ENCODE measurements around the gene CCDC197.
A peak's percentile ranks its signal among the peaks of the same experiment; 100 is the strongest.

Gene CCDC197

DNA sequence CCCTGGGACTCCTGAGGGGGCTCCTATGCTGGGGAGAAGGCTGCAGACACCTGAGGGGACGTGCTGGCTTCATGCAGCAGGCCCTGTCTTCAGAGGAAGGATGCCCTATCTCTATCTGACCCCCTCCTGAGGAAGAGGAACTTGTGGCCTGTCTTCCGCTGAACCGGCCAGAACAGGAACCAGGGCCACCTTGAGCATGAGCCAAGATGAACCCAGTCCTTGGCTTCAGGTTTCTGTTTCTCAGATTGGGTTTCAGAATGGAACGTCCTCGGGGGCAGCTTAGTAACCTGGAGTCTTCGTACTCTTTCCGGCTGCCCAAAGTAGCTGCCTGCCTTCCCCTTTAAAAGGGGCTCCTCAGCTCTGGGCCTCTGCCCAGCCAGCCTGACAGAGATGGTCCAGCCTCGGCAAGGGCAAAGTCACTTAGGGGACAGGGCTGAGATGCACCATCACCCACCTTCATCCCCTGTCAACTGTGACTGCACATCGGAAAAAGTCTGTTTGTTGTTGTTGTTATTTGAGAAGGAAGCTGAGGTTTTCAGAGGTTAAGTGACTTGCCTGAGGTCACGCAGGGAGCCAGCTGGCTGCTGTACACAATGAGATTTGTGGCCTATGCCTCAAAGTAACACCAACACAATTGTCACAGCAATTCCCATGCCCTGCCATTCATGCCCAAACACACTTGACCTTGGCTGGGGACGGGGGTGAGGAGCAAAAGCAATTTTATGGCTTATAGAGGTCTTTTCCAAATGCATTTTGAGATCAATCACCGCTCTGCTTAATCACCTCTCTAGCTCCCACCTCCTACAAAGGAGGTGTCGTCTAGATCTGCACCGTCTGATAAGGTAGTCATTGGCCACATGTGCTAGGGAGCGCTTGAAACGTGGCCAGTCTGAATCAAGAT is 34.1 kb upstream of the CCDC197 start:
- peak; percentile 89 for DNase-seq

DNA sequence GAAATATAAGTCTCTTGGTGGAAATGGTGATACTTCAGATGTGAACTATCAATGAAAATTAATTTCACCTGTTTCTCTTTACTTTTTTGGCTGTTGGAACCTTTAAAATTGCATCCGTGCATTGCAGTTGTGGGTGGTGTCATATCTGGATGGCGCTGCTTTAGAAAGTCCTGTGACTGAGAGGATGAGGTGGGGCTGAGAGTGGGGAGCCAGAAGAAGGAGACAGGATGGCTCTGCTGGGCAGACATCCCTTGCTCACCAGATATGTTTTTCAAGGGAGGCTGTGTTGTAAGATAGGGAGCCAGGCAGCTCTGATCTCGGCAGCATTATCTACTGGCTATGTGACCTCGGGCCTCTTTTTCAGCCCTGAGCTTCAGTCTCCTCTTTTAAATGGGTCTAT is 33.4 kb upstream of the CCDC197 start:
- peak; percentile 51 for DNase-seq

DNA sequence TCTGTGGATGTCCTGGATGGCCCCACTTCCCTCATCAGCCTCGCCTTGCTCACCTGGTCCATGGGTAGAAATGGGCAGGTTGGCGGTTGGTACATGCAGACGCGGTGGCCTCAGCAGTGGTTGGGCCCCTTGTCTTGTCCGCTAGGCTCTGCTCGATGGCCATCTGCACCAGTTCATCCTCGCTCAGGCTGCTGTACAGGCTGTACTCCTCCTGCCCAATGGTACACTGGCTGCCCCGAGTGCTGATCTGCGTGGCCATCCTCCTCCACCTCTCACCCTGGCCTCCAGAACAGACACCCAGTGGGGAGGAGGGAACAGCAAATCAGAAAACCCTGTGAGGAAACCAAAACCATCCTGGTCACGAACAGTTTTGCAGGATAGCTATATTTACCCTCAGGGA is 32.8 kb upstream of the CCDC197 start:
- DNase-seq: no peak

DNA sequence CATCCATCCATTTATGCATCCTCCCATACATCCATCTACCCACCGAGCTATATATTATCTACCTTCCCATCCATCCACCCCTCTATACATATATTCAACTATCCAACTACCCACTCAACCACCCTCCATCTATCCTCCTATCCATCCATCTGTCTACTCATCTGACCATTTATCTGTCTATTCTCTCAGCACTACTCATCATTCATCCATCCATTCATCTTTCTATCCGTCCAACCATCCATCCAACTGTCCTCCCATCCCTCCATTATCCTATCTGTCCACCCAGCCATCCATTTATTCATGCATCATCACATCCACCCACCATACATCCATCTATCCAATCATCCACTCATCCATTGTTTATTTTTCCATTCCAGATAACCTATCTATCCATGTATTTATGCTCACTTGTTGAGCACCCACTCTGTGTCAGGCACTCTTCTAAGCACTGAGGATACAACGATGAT is 32.2 kb upstream of the CCDC197 start:
- DNase-seq: no peak

DNA sequence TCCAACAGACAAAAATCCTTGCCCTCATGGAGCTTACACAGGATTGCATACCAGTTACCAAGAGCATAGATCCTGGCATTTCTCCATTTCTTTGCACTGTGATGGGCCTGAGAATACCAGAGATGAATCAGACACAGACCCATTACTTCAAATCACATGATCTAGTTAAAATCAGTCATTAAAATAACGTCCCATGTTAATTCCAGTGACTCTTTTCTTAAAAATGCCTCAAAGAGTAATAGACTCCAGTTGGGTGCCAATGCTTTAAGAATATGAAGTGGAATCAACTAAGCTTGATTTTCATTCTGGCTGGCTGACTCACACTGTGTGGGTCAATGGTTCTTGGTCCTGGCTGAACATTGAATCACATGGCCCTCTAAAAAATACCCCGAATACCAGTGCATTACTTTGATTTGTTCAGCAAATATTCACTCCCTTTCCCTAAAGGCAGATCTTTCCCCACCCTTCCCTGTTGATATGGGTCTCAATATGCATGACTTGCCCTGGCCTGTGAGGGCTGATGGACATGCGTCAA is 31.7 kb upstream of the CCDC197 start:
- no peak for DNase-seq

DNA sequence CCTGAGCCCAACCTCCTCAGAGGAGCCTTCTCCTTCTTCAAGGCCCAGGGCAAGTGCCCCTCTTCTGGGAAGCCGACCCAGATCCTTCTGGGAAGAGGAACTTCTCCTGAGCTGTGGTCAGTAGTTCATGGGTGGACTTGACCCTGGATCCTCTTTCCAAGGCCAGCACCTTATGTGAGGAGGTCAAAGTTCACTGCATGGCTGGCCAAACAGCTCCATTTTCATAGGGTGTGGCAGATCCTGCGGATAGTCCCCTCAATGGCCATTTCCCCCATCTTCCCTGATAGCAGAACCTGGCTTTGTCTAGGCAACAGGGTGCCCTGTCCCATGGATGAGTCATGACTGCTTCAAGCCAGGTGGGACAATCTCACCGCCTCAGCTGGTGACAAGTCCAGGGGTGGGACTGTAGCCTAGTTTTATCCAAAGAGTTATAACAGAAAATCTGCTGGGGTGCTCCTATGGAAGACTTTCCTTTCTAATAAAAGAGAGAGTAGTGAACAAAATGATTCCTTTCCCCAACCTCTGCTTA is 31.1 kb upstream of the CCDC197 start:
- DNase-seq: no peak

DNA sequence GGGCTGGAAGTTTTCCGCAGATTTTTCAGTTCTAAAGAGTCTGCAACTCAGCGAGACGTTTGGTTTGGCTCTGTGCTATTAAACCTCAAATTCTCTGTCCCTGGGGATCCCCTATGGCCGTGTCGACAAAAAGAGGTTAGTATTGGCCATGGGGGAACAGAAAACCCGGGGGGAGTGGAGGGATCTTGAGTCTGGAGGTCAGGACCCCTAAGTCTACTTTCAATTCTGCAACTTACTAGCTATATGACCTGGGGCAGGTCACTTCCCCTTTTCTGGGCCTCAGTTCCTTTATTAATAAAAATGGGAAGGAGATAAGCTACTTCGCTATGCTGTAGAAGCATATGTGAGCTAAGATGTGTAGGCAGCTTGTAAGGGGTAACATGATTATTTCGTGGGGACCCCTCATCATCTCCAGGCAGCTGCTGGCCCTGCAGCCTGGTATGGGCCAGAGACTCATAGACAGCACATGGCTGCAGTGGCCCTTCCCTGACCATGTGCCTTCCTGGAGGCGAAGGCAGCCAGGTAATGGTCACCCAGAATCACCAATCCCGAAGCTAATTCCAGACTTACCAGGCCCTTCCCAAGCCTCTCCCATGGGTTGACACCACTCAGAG is 29.4 kb upstream of the CCDC197 start:
- no peak for DNase-seq

DNA sequence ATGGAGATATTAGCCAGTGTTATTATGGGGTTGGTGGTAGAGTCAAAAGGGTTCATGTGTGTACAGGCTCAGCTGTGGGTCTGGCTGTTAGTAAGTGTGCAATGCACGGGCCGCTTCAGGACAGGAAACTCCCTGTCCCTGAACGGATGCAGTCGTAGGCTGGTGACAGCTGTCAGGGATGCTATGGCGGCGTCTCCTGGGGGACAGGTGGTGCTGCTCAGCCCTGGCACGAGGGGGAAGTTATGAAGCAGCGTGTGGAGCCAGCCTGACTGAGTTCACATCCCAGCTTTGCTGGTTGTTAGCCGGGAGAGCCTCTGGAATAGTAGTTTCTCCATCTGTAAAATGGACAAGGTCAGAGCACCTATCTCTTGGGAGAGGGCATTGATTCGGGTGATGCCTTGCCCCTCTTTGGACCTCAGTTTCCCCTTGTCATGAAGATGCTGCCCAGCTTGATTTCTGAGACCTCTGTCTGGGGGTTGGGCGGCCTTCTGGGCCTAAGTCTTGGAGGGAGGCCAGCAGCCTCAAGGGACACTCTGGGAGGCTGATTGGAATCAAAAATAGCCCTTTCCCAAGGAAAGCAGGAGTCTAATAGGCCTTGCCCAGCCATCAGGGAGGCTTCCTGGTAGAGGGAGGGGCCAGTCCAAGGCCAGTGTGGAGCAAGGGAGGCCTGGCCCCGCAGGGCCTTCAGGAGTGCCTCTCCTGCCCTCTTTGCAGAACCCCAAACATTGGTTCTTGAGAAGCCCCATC is 27.8 kb upstream of the CCDC197 start:
- no peak for DNase-seq

DNA sequence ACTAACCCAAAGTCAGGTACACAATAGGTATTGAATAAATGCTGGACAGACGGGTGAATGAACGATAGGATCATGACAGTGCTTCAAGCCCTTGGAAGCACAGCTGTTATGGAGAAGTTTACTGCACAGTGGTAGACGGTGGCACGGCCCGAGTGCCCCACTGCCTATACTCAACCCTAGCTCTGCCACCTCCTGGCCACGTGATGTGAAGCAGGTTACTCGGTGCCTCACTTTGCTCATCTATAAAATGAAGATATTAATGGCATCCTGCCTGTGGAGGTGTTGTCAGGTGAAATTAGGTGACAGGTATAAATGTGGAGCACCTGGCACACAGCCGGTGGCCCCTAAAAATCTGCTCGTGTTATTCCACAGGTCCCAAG is 26.5 kb upstream of the CCDC197 start:
- peak; percentile 78 for DNase-seq

DNA sequence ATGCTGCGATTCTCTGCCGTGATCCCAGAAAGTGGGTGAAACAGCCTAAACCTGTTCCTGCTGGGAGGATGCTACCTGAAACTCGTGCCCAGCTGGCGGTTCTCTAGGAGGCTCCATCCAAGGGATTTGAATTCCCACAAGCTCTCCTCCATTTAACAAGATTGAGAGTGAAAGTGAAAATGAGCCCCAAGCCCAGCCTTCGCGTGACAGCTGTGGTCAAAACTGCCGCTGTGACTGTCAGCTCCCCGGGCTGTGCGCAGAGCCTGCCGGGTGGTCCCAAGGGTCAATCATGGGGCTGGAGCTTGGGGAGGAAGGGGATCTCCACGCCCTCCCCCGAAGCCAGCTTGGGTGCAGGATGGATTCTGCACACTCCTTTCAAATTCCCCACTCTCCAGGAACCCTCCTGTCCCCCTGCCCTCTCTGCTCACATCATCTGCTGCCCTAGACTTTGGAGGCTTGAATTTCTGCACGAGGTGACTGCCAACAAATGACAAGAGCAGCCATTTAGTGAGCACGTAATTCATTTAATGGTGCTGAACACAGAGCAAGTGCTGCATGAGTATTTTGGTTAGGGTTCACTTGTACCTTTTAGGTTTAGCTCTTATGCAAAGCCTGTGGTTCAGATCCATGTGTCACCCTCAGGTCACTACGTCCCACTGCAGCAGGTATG is 26.0 kb upstream of the CCDC197 start:
- peak; percentile 86 for DNase-seq

DNA sequence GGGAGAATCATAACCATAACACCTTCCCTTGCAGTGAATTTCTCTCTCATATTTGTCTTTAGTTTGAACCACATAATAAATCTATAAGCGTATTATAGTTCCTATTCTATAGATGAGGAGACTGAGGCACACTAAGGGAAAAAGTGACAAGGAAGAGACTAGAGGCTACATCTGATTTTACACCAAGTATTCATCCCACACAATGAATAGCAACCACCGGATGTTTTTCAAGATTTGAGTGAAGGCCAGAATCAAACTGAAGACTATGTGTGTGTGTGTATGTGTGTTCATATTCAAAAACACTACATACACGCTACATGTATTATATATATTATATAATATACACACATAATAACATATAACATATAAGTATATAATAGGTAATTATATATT is 25.5 kb upstream of the CCDC197 start:
- DNase-seq: peak; percentile 77

DNA sequence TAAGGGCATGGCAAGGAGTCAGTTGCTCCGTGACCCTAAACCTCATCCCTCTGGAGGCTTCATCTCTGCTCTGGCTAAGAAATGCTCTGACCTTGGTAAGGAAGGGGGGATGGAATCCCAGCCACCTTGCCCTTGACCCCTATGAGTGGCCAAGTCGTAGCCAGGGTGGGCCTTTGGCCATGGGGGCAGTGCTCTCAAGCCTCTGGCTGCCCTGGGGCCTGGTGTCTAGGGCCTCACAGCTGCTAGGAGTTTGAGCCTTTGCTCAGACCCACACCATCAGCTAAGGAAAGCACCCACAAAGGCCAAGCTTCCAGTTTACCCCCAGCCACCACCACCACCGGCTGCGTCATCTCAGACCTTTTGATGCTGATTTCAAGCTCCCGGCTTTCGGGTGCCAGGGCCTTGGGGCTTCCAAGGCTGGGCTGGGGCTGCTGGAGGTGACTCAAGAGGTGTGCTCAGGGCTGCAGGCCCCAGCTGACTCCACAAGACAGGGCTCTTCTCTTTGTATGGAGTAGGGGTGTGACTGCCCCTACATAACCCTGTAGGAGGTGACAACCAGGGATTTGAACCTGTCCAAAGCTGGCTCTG is 24.4 kb upstream of the CCDC197 start:
- DNase-seq: peak; percentile 61

DNA sequence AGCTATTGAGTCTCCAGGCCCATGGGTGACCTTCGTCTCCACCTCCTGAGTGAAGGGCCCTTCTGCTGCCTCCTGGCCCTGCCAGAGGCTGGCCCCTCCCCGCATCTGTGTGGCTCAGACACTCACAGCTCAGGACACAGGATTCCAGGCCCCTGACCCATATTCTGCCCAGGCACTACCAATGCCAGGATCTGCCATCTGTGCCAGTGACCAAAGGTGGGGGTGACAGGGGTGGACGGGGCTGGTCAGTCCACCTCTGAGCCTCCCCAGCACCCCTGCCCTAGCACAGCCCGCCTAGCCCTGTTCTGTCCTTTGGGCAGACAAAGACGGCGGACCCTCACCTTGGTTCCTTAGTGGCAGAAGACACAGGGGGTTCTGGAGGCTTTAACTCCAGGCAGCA is 23.5 kb upstream of the CCDC197 start:
- DNase-seq: no peak

DNA sequence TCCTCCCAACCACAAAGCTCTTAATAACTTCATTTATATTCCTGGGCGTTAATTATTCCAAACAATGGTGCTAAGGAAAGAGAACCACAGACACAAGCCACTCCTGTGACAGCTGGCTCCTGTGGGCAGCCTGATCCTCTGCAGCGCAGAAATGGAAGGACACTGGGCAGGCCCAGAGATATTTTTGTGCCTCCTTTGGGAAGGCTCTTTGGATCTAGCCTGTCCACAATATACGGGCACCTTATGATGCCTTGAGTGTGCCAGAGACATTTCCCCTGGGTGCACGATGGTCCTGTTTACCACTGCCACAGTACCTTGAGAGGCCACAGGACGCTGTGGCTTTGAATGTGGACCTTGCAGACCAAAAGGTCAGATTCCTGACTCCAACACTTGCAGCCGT is 22.8 kb upstream of the CCDC197 start:
- no peak for DNase-seq

DNA sequence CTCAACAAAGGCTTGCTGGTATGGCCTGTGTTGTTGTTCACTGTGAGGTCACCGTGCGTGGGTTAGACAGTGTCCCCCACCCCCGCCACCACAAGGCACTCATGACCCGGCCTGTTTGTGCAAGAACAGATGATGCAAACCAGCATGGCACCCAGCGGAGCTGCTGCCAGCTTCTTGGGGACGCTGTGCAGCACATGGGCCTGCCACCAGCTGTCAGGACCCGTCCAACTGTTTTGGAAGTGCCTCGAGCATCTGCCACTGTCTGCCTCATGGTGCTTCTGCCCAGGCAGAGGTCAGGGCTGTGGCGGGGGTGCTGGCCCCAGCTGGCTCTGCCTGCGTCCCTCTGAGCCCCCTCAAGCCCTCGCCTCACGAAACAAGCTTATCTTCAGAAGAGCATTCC is 22.3 kb upstream of the CCDC197 start:
- no peak for DNase-seq

DNA sequence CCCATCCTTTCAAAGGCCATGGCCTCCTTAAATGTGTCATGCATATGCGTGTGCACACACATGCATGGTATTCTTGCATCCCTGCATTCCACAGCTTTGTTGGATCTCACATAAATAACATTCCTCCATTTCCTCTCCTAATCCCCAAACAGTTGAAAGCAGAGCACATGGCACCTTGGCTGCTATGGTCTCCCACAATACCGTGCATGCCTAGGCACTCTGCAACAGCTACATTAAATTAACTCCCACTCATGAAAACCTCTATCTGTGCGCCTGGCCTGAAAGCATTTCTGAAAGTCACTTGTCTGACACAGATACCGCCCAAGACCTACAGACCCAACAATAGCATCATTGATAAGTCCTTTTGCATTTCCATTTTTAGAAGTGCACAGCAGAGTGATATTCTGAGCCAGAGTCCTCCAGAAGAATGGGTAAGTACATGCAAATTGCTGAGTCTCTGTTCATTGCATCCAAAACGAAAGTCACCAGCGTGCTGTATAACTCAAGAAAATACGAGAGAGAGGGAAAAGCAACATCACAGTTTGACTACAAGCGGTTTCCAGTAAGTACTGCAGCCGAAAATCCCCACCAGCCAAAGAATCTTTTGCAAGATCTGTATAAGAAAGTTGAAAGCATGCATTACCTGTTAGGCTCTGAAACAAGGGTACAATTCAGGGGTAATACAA is 21.2 kb upstream of the CCDC197 start:
- DNase-seq: peak; percentile 91

DNA sequence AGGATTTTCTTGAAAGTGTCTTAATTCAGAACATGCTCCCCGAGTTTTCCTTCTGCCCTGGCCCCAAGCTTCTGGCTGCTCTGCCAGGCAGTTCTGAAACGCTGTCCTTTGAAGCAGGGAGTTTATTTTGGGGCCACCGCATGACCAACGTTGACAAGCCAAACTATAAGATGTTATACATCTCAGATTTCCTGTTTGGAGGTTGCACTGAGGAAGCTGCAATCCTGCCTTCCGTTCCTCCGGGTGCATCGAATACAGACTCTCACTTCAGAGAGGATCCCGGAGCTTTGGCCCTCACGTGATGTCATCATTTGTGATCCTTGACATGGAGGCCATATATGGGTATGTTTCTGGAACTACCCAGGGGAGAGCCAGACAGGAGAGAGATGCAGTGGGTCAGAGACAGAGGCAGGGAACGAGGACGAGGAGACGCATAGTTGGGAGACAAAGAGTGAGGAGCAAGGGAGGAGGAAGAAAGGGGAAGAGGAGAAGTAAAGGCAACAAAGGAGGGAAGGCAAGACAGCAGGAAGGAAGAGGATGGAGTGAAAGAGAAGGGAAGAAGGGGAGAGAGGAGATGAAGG is 20.5 kb upstream of the CCDC197 start, which contains the start of gene ASB2:
Gene ASB2, minus strand, starts transcription at position 94 of the 581 bp plus-strand sequence. CDS start 12,031 bp downstream, outside the sequence.
- DNase-seq: peak; percentile 86

DNA sequence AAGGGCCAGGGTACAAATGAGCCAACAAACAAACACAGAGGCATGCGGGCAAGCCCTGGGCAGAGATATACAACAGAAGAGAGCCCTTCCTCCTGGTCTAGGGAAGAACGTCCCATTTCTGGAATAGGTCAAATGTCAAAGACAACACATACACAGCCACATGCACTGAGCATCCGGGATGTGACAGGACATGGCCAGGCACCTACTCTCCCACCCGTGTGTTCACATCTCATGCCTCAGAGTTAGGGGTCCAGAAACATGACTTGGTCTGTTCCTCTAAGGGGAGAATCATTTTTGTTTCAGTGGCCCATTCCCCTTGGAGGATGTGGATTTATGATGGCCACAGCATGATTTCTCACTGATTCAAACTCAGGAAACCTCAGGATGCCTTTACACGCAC is 19.9 kb upstream of the CCDC197 start:
- no peak for DNase-seq

DNA sequence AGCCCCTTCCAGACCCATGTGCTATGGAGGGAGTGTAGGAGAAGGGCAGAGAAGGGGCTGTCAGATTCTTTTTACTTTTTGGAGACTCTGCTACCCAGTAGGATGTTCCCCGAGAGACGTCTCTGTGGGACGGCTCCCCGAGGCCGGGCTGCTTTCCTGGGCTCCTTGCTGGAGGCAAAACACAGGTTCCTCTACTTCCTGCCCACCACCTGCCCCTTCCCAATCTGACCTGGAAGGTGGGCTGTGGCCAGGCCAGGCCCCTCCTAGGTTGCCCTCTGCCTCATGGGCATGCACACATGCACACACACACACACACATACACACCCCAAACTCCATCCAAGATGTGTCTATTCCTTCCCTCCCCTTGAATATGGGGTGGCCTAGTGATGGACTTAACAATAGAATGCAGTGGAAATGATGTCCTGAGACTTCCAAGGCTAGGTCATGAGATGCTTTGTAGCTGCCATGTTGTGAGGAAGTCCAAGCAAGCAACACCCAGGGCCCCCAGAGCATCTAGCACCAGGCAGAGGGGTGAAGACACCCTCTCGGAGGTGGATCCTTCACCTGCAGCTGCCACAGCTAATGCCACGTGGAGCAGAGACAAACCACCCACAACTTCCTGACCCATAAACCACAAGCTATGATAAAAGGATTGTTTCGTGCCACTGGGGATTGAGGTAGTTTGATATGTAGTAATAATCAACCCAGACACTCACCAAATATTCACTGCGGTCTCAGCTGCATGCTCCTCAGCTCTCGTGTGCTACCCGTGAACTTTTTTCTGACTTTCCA is 19.1 kb upstream of the CCDC197 start:
- DNase-seq: peak; percentile 96

DNA sequence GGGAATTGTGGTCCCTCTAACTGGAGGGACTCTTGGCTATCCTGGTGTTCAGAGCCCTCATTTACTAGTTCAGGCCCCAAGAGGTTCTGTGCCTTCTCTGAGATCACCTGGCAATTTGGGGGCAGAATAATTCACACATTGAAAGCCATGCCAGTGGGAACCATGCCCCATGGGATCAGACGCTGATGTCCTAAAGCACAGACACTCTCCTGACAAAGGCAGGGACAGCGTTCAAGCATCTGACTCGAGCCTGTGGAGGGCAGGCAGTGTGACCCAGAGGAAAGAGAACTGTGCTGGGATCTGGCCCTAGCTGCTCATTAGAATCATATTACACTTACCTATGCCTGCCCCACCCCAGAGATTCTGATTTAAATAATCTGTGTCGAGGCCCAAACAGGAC is 18.4 kb upstream of the CCDC197 start:
- no peak for DNase-seq
